K562 (cell line): ENCODE data around the gene SERTAD1. TPM values are rescaled to one million over a fixed set of nuclear protein-coding genes. Genes with fewer than 3 reads are reported as not detected.

ENCODE experiments used
- CTCFL ChIP-seq: IDR thresholded peaks from 2 replicates; pipeline ENCODE4 v1.6.1; 2011; ENCODE audit warnings: borderline replicate concordance, low read depth, mild to moderate bottlenecking, moderate library complexity, low read length; ENCODE audit not compliant: insufficient read depth, poor library complexity, severe bottlenecking
- DPF2 ChIP-seq: fragments of 450-650 bp; IDR thresholded peaks from 2 replicates; pipeline ENCODE4 v1.6.1; 2016
- E4F1 ChIP-seq: fragments of 250-450 bp; sonication (Bioruptor Pico); IDR thresholded peaks from 2 replicates; pipeline ENCODE4 v1.5.0; 2021; ENCODE audit warnings: mild to moderate bottlenecking, borderline replicate concordance
- KAT7 ChIP-seq: sonication (generic); formaldehyde crosslinking; IDR thresholded peaks from 2 replicates; pipeline ENCODE4 v1.8.0; 2022; ENCODE audit warnings: missing genetic modification reagents, mild to moderate bottlenecking, borderline replicate concordance
- MCM3 ChIP-seq: fragments of 450-650 bp; IDR thresholded peaks from 2 replicates; pipeline ENCODE4 v1.6.1; 2016
- NR2C2 ChIP-seq, 2 experiments: fragments of 200-800 bp in 1 of 2; sonication (Bioruptor generic) in 1 of 2; sonication (generic) in 1 of 2; formaldehyde crosslinking in 1 of 2; IDR thresholded peaks; 2 replicates each; pipeline versions ENCODE4 v1.6.1 to v1.8.0; 2016 to 2022; ENCODE audit warnings: mild to moderate bottlenecking in 1 of 2, missing compliant biosample characterization in 1 of 2, missing genetic modification characterization in 1 of 2, missing genetic modification reagents in 1 of 2
- PHB2 ChIP-seq: fragments of 450-650 bp; IDR thresholded peaks from 2 replicates; pipeline ENCODE4 v1.6.1; 2017; ENCODE audit warnings: low read depth
- PREB ChIP-seq: sonication (generic); formaldehyde crosslinking; IDR thresholded peaks from 2 replicates; pipeline ENCODE4 v1.8.1; 2023; ENCODE audit warnings: mild to moderate bottlenecking, missing genetic modification reagents
- PRMT5 ChIP-seq: sonication (generic); formaldehyde crosslinking; IDR thresholded peaks from 2 replicates; pipeline ENCODE4 v1.5.0; 2020; ENCODE audit warnings: missing genetic modification reagents
- SAP30 ChIP-seq: fragments of 200-600 bp; sonication (generic); IDR thresholded peaks from 2 replicates; pipeline ENCODE4 v1.6.1; 2012; ENCODE audit warnings: borderline replicate concordance, low read depth, mild to moderate bottlenecking, moderate library complexity, low read length, control low read depth, inconsistent platforms; ENCODE audit not compliant: insufficient read depth, poor library complexity, severe bottlenecking
- SIN3B ChIP-seq: fragments of 450-650 bp; IDR thresholded peaks from 2 replicates; pipeline ENCODE4 v1.6.1; 2017; ENCODE audit warnings: low read depth, mild to moderate bottlenecking, moderate library complexity
- SMAD1 ChIP-seq: fragments of 150-350 bp; IDR thresholded peaks from 2 replicates; pipeline ENCODE4 v1.6.1; 2014; ENCODE audit warnings: low read length, low read depth; ENCODE audit not compliant: partially characterized antibody
- SMAD4 ChIP-seq: fragments of 250-450 bp; sonication (Bioruptor Pico); conservative IDR thresholded peaks from 2 replicates; pipeline ENCODE4 v1.8.0; 2021; ENCODE audit warnings: inconsistent platforms, mild to moderate bottlenecking, moderate library complexity
- SNAPC5 ChIP-seq: fragments of 250-450 bp; sonication (Bioruptor Pico); IDR thresholded peaks from 2 replicates; pipeline ENCODE4 v1.8.0; 2021; ENCODE audit warnings: moderate library complexity, mild to moderate bottlenecking, inconsistent platforms
- SREBF1 ChIP-seq: fragments of 150-350 bp; IDR thresholded peaks from 2 replicates; pipeline ENCODE4 v1.6.1; 2014; ENCODE audit warnings: antibody characterized with exemption, low read depth, low read length, borderline replicate concordance
- STAT6 ChIP-seq: sonication (generic); formaldehyde crosslinking; IDR thresholded peaks from 2 replicates; pipeline ENCODE4 v1.8.1; 2023; ENCODE audit warnings: mild to moderate bottlenecking, missing genetic modification reagents
- ZFP91 ChIP-seq: sonication (generic); formaldehyde crosslinking; IDR thresholded peaks from 2 replicates; pipeline ENCODE4 v1.8.0; 2022; ENCODE audit warnings: mild to moderate bottlenecking, missing genetic modification reagents
- ZNF140 ChIP-seq: fragments of 250-450 bp; sonication (Bioruptor Pico); IDR thresholded peaks from 2 replicates; pipeline ENCODE4 v1.8.0; 2021; ENCODE audit warnings: moderate library complexity, mild to moderate bottlenecking, inconsistent platforms
- polyA plus RNA-seq, 8 experiments: library from polyadenylated mRNA; depleted of rRNA in 4 of 8; stranded (reverse) in 5 of 8; unstranded in 3 of 8; fragments of >200 nt; fragmentation: Nextera tagmentation in 2 of 8; fragmentation: Illumina TruSeq in 1 of 8; extraction: Ambion mirVana in 2 of 8; extraction: Trizol in 1 of 8; gene quantifications; 2 replicates each; pipeline versions ENCODE4 v1.2.1 to v1.2.3, GENCODE V29; 2011 to 2014; ENCODE audit warnings: inconsistent platforms in 1 of 8, missing spikeins in 1 of 8
- total RNA-seq, 7 experiments: library from RNA; depleted of rRNA in 6 of 7; stranded (reverse); fragments of >200 nt in 6 of 7; fragmentation: Illumina TruSeq in 2 of 7; extraction: Trizol in 2 of 7; gene quantifications; 2 replicates each; pipeline versions ENCODE4 v1.2.1 to v1.2.3, GENCODE V29; 2011 to 2021; ENCODE audit warnings: low replicate concordance in 1 of 7

SERTAD1 gene
- total and polyA plus RNA-seq, 9 of the 15 experiments (the other 6 are each of a cell fraction or from before 2014, with no cell fraction given), result 0.15 to 8.7 (median 4.9) TPM

- TF ChIP-seq STAT6 (CRISPR knock-in tag) (no peak), SMAD1 (no peak), ZNF140 (no peak), NR2C2 (CRISPR knock-in tag; IDR thresholded peaks at IDR 0.05) (no peak), NR2C2 (tag; IDR thresholded peaks at IDR 0.05) (no peak), PRMT5 (CRISPR knock-in tag) (no peak), SAP30 (no peak), MCM3 (no peak), SIN3B (no peak), DPF2 (peak; percentile 51), KAT7 (CRISPR knock-in tag) (no peak), E4F1 (CRISPR knock-in tag) (no peak), CTCFL (no peak), ZFP91 (CRISPR knock-in tag) (no peak), PHB2 (0 out of 2 replicates have a peak, but pooled peaks have one; percentile 33), SNAPC5 (no peak), PREB (CRISPR knock-in tag) (no peak), SMAD4 (CRISPR knock-in tag) (no peak), SREBF1 (no peak)
Observed at GRCh38 chr19:40418040-40418439, 7.8 kb downstream of the SERTAD1 start (continued).
